GM20000 (cell line): Measurements from ENCODE around the gene CDC7.
"Not testable (repeated sequence)": the region's sequence is repeated elsewhere in the genome, so short reads cannot be mapped to it uniquely, and the experiment has no call there.

ENCODE experiments used
- DNase-seq: peaks from one replicate; pipeline ENCODE4 v3.0.0; 2012; ENCODE audit warnings: low spot score
- TF ChIP-seq, protein P1 (sequence below): IDR thresholded peaks from 2 replicates; pipeline ENCODE4 v1.5.1; 2012; ENCODE audit warnings: mild to moderate bottlenecking, control low read depth; ENCODE audit errors: extremely low read depth, missing control alignments

The CDC7 gene

DNA sequence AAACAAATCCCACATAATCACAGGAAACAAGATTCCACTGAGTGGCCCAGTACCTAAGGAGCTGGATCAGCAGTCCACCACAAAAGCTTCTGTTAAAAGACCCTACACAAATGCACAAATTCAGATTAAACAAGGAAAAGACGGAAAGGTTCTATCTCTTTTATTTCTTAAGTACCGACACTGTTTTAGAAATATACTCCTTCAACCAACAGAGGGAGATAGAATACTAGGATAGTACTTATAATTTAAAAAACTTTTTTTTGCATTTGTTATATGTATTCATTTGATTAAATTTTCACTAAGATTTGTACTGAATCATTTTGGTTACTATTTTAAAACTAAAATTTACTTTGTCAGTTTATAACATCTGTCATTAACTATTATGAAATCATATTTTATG lies 12.5 kb downstream of the CDC7 start:
- TF ChIP-seq, protein P1, sequence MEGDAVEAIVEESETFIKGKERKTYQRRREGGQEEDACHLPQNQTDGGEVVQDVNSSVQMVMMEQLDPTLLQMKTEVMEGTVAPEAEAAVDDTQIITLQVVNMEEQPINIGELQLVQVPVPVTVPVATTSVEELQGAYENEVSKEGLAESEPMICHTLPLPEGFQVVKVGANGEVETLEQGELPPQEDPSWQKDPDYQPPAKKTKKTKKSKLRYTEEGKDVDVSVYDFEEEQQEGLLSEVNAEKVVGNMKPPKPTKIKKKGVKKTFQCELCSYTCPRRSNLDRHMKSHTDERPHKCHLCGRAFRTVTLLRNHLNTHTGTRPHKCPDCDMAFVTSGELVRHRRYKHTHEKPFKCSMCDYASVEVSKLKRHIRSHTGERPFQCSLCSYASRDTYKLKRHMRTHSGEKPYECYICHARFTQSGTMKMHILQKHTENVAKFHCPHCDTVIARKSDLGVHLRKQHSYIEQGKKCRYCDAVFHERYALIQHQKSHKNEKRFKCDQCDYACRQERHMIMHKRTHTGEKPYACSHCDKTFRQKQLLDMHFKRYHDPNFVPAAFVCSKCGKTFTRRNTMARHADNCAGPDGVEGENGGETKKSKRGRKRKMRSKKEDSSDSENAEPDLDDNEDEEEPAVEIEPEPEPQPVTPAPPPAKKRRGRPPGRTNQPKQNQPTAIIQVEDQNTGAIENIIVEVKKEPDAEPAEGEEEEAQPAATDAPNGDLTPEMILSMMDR = no peak
- DNase-seq = no peak

DNA sequence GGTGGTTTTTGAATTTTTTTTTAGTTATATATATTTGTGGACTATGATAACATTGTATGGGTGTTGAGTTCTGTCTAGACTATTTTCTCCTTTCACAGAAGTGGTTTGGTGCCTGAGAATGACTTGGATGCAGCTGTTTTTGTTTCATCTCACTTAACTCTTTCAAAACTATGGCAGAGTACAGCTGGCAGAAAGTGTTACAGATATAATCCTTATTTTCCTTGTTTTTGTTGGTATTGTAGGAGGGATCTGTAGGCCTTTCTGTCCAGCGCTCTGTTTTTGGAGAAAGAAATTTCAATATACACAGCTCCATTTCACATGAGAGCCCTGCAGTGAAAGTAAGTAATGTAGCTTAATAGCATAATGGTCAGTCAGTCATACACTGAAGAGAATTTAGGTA lies 13.1 kb downstream of the CDC7 start:
- TF ChIP-seq, protein P1 = no peak
- DNase-seq = no peak

DNA sequence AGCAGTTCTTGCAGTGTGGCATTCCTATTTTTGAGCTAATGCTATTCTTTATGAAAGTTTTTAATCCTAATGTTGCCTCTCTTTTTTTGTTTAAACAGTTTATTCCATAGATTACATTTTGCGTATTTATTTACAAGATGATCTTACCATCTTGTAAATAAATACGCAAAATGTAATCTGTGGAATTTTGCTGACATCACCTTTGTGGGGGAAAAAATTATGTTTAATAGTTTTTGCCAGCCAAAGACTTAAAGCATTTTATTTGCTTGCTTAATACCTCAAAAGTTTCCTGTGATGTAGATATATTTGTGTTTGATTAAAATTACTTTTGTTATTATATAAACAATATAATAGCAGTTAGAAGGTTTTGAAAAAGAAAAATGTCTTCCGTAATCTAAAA lies 15.3 kb downstream of the CDC7 start:
- TF ChIP-seq, protein P1 = no peak
- no peak for DNase-seq

DNA sequence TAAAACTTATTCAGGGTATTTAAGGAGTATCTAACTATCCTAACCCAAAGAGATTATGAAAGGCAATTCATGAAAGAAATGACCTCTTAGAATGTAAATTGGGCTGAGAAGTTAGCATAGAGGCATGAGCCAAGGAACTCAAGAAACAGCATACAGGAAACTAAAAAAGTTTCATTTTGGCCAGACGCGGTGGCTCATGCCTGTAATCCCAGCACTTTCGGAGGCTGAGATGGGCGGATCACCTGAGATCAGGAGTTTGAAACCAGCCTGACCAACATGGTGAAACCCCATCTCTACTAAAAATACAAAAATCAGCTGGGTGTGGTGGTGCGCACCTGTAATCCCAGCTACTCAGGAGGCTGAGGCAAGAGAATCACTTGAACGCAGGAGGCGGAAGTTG lies 16.0 kb downstream of the CDC7 start:
- DNase-seq = not testable (repeated sequence)

DNA sequence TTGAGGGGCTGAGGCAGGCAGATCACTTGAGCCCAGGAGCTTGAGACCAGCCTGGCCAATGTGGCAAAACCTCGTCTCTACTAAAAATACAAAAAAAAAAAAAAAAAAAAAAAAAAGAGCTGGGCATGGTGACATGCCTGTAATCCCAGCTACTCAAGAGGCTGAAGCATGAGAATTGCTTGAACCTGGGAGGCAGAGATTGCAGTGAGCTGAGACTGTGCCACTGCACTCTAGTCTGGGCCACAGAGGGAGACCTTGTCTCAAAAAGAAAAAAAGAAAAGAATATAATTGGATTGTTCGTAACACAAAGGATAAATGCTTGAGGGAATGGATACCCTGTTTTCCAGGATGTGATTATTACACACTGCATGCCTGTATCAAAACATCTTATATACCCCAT lies 18.5 kb downstream of the CDC7 start:
- not testable (repeated sequence) for DNase-seq

DNA sequence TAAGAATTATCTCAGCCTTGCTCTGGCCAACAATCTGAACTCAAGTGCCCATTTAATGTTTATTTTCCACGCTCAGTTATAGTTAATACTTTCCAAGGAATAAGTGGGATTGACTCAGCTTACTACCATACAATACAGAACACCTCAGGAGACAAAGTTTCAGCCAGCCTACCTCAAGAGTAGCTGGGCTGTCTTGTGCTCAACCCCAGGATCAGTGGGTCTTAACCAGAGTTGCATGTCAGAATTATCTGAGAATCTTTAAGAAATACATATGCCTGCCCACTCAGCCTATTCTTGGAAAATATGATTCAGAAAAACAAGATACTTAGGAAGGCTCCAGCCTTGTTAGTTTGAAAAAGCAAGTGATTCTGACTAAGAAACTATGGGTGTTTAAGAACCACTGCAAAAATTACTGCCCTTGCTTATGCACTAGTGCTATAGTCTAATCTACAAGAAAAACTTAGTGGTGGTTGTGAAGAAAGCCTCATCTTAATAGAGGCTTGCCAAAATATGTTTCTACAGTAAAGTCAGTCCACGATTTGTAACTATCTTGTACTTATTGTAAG lies 20.4 kb downstream of the CDC7 start:
- TF ChIP-seq, protein P1 = no peak

DNA sequence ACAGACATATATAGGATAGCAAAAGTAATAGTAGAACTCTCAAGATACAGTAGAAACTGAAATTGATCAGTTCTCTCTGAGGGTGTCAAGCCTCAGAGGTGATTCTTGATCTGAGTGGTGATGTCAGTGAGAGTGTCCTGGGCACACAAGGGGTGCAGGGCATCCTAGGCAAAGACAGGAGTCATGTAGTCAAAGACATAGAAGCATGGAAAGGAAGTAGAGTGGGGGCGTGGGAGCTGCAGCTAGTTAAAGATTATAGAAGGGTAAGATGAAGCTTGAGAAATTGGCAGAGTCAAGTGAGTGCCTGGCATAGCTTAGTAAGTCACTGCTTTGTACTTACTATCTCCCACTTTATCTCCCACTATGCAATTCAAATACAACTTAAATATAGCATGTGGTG lies 22.8 kb downstream of the CDC7 start:
- TF ChIP-seq, protein P1 = no peak
- DNase-seq = peak; percentile 6

More for the DNA sequence above, 20.4 kb downstream of the CDC7 start:
- no peak for DNase-seq

DNA sequence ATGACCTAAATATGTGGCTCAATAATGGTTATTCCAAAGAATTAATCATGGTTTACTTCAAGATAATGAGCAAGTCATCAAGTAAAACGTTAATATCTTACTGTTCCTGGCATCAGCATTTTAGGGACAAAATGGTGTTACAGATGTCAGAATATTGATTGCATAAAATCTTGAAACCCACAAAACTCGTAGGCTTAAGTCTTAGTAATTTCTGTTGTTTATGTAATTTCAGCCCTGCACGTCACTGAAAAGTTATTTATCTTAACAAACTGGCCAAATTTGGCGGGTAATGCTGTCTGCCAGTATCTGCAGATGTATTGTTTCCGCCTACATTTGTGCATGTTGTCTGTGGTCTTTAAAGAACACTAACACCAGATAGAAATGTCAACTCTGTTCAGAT lies 25.8 kb downstream of the CDC7 start:
- no peak for DNase-seq

More for the DNA sequence above, 25.8 kb downstream of the CDC7 start:
- TF ChIP-seq, protein P1 = no peak
